Effector memory CD4-positive, alpha-beta T cell (primary cell): ENCODE data around the gene MASP1.

Source experiments
- DNase-seq, 3 donors: peaks; one replicate each; pipeline ENCODE4 v3.0.0-alpha.2; 2020
- H3K27ac ChIP-seq: 2 replicates; pipeline ENCODE4 v1.7.0; 2013; ENCODE audit warnings: mild to moderate bottlenecking, low read length, moderate library complexity; ENCODE audit not compliant: insufficient read depth, poor library complexity, severe bottlenecking
- H3K27me3 ChIP-seq: replicated peaks from 2 replicates; pipeline ENCODE4 v1.7.0; 2013; ENCODE audit warnings: mild to moderate bottlenecking, low read length; ENCODE audit not compliant: insufficient read depth, control insufficient read depth, poor library complexity, severe bottlenecking
- H3K36me3 ChIP-seq: 2 replicates; pipeline ENCODE4 v1.7.0; 2013; ENCODE audit warnings: mild to moderate bottlenecking, low read length, moderate library complexity; ENCODE audit not compliant: control insufficient read depth, insufficient read depth
- H3K4me1 ChIP-seq: 2 replicates; pipeline ENCODE4 v1.7.0; 2013; ENCODE audit warnings: low read length, mild to moderate bottlenecking; ENCODE audit not compliant: control insufficient read depth, insufficient read depth, poor library complexity, severe bottlenecking
- H3K4me3 ChIP-seq: 2 replicates; pipeline ENCODE4 v1.7.0; 2013; ENCODE audit warnings: low read length, low read depth, mild to moderate bottlenecking; ENCODE audit not compliant: insufficient read depth, poor library complexity, severe bottlenecking
- H3K9me3 ChIP-seq: 2 replicates; pipeline ENCODE4 v1.7.0; 2013; ENCODE audit warnings: mild to moderate bottlenecking, low read length, moderate library complexity; ENCODE audit not compliant: control insufficient read depth
- total RNA-seq, 3 donors: gene quantifications; one replicate each; lab custom pipeline; 2026; lab: John Stamatoyannopoulos, UW

MASP1 gene
- 0 reads per million in 3 donors for total RNA-seq

GRCh38 chr3:187291512-187292132 is at the start of gene MASP1:
Gene MASP1 (minus strand): TSS chr3:187291737. CDS start chr3:187291632, 105 bp downstream.
- no peaks in the 10 kb centered on the region for H3K9me3 ChIP-seq
- no peak within 1 kb of the TSS for H3K27ac ChIP-seq
- DNase-seq, result no peak
- H3K36me3 ChIP-seq, result no peaks in the 10 kb centered on the region
- no peaks in the 10 kb centered on the region for H3K27me3 ChIP-seq
- no peaks in the 10 kb centered on the region for H3K4me1 ChIP-seq
- H3K4me3 ChIP-seq, result no peak within 1 kb of the TSS

GRCh38 chr3:187340578-187340977 is 49.0 kb upstream of the MASP1 start:
- DNase-seq, result no peak
- no peak overlapping the region for H3K27ac ChIP-seq
- no peaks in the 10 kb centered on the region for H3K9me3 ChIP-seq
- H3K4me1 ChIP-seq, result no peaks in the 10 kb centered on the region
- no peaks in the 10 kb centered on the region for H3K36me3 ChIP-seq
- H3K27me3 ChIP-seq, result no peaks in the 10 kb centered on the region
- H3K4me3 ChIP-seq, result no peak overlapping the region

- Histone ChIP-seq H3K36me3 (no peaks in the 10 kb centered on the region), H3K27me3 (no peaks in the 10 kb centered on the region), H3K4me1 (no peaks in the 10 kb centered on the region), H3K9me3 (no peaks in the 10 kb centered on the region), H3K4me3 (no peak overlapping the region), H3K27ac (no peak overlapping the region)
- DNase-seq, result no peak
These were observed 44.8 kb upstream of the MASP1 start for GRCh38 chr3:187336322-187336721.

GRCh38 chr3:187334904-187335303 is 43.4 kb upstream of the MASP1 start:
- no peaks in the 10 kb centered on the region for H3K9me3 ChIP-seq
- DNase-seq, result no peak
- no peaks in the 10 kb centered on the region for H3K27me3 ChIP-seq
- no peaks in the 10 kb centered on the region for H3K4me1 ChIP-seq
- H3K36me3 ChIP-seq, result no peaks in the 10 kb centered on the region
- no peak overlapping the region for H3K4me3 ChIP-seq
- H3K27ac ChIP-seq, result no peak overlapping the region

GRCh38 chr3:187328691-187329090 is 37.2 kb upstream of the MASP1 start:
- no peak for DNase-seq
- no peaks in the 10 kb centered on the region for H3K27me3 ChIP-seq

GRCh38 chr3:187327845-187328244 is 36.3 kb upstream of the MASP1 start:
- Histone ChIP-seq H3K4me3 (no peak overlapping the region), H3K4me1 (no peaks in the 10 kb centered on the region), H3K27me3 (no peaks in the 10 kb centered on the region), H3K27ac (no peak overlapping the region), H3K36me3 (no peaks in the 10 kb centered on the region), H3K9me3 (no peaks in the 10 kb centered on the region)
- no peak for DNase-seq

More at GRCh38 chr3:187328691-187329090, 37.2 kb upstream of the MASP1 start:
- no peaks in the 10 kb centered on the region for H3K9me3 ChIP-seq
- H3K4me3 ChIP-seq, result no peak overlapping the region
- no peaks in the 10 kb centered on the region for H3K36me3 ChIP-seq
- H3K27ac ChIP-seq, result no peak overlapping the region
- no peaks in the 10 kb centered on the region for H3K4me1 ChIP-seq

- no peak for DNase-seq
- Histone ChIP-seq H3K9me3 (no peaks in the 10 kb centered on the region), H3K27ac (no peak overlapping the region)
These were observed 34.1 kb upstream of the MASP1 start for GRCh38 chr3:187325632-187326031.

GRCh38 chr3:187323091-187323490 is 31.6 kb upstream of the MASP1 start:
- H3K9me3 ChIP-seq, result no peaks in the 10 kb centered on the region
- H3K4me1 ChIP-seq, result peaks cover 5% of the 10 kb centered on the region
- no peaks in the 10 kb centered on the region for H3K36me3 ChIP-seq
- H3K27ac ChIP-seq, result no peak overlapping the region
- H3K27me3 ChIP-seq, result no peaks in the 10 kb centered on the region
- no peak for DNase-seq
- no peak overlapping the region for H3K4me3 ChIP-seq

More at GRCh38 chr3:187325632-187326031, 34.1 kb upstream of the MASP1 start:
- H3K4me1 ChIP-seq, result no peaks in the 10 kb centered on the region
- H3K4me3 ChIP-seq, result no peak overlapping the region
- H3K27me3 ChIP-seq, result no peaks in the 10 kb centered on the region
- no peaks in the 10 kb centered on the region for H3K36me3 ChIP-seq

GRCh38 chr3:187322291-187322690 is 30.8 kb upstream of the MASP1 start:
- no peak overlapping the region for H3K27ac ChIP-seq
- peaks cover 5% of the 10 kb centered on the region for H3K4me1 ChIP-seq
- H3K27me3 ChIP-seq, result no peaks in the 10 kb centered on the region
- no peak overlapping the region for H3K4me3 ChIP-seq
- no peaks in the 10 kb centered on the region for H3K36me3 ChIP-seq
- no peaks in the 10 kb centered on the region for H3K9me3 ChIP-seq
- DNase-seq, result no peak

GRCh38 chr3:187321766-187322165 is 30.2 kb upstream of the MASP1 start:
- H3K9me3 ChIP-seq, result no peaks in the 10 kb centered on the region
- no peak overlapping the region for H3K27ac ChIP-seq
- H3K27me3 ChIP-seq, result no peaks in the 10 kb centered on the region
- no peak for DNase-seq
- H3K4me3 ChIP-seq, result no peak overlapping the region
- H3K4me1 ChIP-seq, result peaks cover 5% of the 10 kb centered on the region
- no peaks in the 10 kb centered on the region for H3K36me3 ChIP-seq
